Subcutaneous adipose tissue (tissue), 4 donors: Measurements from ENCODE around the gene CLEC4A. TPM values are rescaled to one million over a fixed set of nuclear protein-coding genes. Genes with fewer than 3 reads are reported as not detected.

Experiments
- CTCF ChIP-seq: fragments of 450-650 bp; IDR thresholded peaks from one replicate; pipeline ENCODE4 v1.5.1; 2016; ENCODE audit warnings: low read depth, mild to moderate bottlenecking, control low read depth, antibody characterized with exemption, moderate library complexity
- total RNA-seq, 4 donors: library from RNA; depleted of rRNA; stranded (reverse); fragments of >200 nt; gene quantifications; one replicate each; pipeline ENCODE4 v1.1.0, GENCODE V29; 2016

Gene CLEC4A
- total RNA-seq, 4 donors from 2014 or later: 4.2 to 10.4 (median 5.5) TPM

- no peak for TF ChIP-seq CTCF
Observed at GRCh38 chr12:8099235-8099634, 24.2 kb upstream of the CLEC4A start.

GRCh38 chr12:8108808-8109398 is 14.5 kb upstream of the CLEC4A start:
- TF ChIP-seq CTCF: no peak

GRCh38 chr12:8120072-8120713 is 3.2 kb upstream of the CLEC4A start:
- no peak for TF ChIP-seq CTCF

GRCh38 chr12:8127138-8127537 is 3.7 kb downstream of the CLEC4A start:
- TF ChIP-seq CTCF: no peak

- TF ChIP-seq CTCF: no peak
Observed at GRCh38 chr12:8143261-8143660, 19.8 kb downstream of the CLEC4A start.

GRCh38 chr12:8145754-8146441 is 22.5 kb downstream of the CLEC4A start:
- no peak for TF ChIP-seq CTCF

- TF ChIP-seq CTCF: no peak
Observed at GRCh38 chr12:8146442-8146771, 23.0 kb downstream of the CLEC4A start.
